PC-3 (cell line): ENCODE results near the gene RSPH10B2. TPM values are rescaled to one million over a fixed set of nuclear protein-coding genes. Genes with fewer than 3 reads are reported as not detected.
A peak's percentile ranks its signal among the peaks of the same experiment; 100 is the strongest.
"Not testable (repeated sequence)": the region's sequence is repeated elsewhere in the genome, so short reads cannot be mapped to it uniquely, and the experiment has no call there.

Experiments
- ATAC-seq: fragments of 200-7000 bp; cut with Tn5 transposase; 2 replicates; pipeline ENCODE4 v1.9.1; 2020; ENCODE audit warnings: mild to moderate bottlenecking, moderate library complexity
- BruUV-seq: library from RNA; stranded (reverse); fragments of 400-500 nt; replicated peaks from 2 replicates; lab custom pipeline; 2021; lab: Mats Ljungman, UMichigan
- CTCF ChIA-PET: fragments of 300-600 bp; sonication (Branson Sonifier 250); formaldehyde crosslinking; loops from one replicate; lab custom pipeline; 2022; ENCODE audit warnings: antibody characterized with exemption; lab: Charles Lee
- POLR2A ChIA-PET: fragments of 300-600 bp; sonication (Branson Sonifier 250); formaldehyde crosslinking; loops from one replicate; lab custom pipeline; 2022; ENCODE audit warnings: antibody characterized with exemption; ENCODE audit not compliant: unreplicated experiment; lab: Charles Lee
- DNase-seq: peaks from one replicate; pipeline ENCODE4 v3.0.0-alpha.2; 2015
- H2AFZ ChIP-seq: fragments of 300-600 bp; sonication (generic); 2 replicates; pipeline ENCODE4 v1.6.0; 2016; ENCODE audit warnings: antibody characterized with exemption, low read length
- H3F3A ChIP-seq: fragments of 300-600 bp; sonication (generic); one replicate; pipeline ENCODE4 v1.6.0; 2017; ENCODE audit warnings: antibody characterized with exemption, low read length, control low read depth, mild to moderate bottlenecking; ENCODE audit not compliant: unreplicated experiment
- H3K27ac ChIP-seq: fragments of 300-600 bp; sonication (generic); 2 replicates; pipeline ENCODE4 v1.5.1; 2016; ENCODE audit warnings: mild to moderate bottlenecking, low read length
- H3K27me3 ChIP-seq: fragments of 300-600 bp; sonication (generic); 2 replicates; pipeline ENCODE4 v1.6.1; 2016; ENCODE audit warnings: low read length, mixed read lengths
- H3K36me3 ChIP-seq: fragments of 300-600 bp; sonication (generic); 2 replicates; pipeline ENCODE4 v1.6.1; 2016; ENCODE audit warnings: low read depth, mixed run types, low read length, mixed read lengths
- H3K4me1 ChIP-seq: fragments of 300-600 bp; sonication (generic); 2 replicates; pipeline ENCODE4 v1.5.1; 2016; ENCODE audit warnings: low read length; ENCODE audit not compliant: insufficient read depth
- H3K4me2 ChIP-seq: fragments of 300-600 bp; sonication (generic); 2 replicates; pipeline ENCODE4 v1.6.0; 2016; ENCODE audit warnings: low read length
- H3K4me3 ChIP-seq: fragments of 300-600 bp; sonication (generic); 2 replicates; pipeline ENCODE4 v1.5.1; 2016; ENCODE audit warnings: mild to moderate bottlenecking, low read length, mixed read lengths
- H3K79me2 ChIP-seq: fragments of 300-600 bp; sonication (generic); 2 replicates; pipeline ENCODE4 v1.6.1; 2017; ENCODE audit warnings: low read length, mixed read lengths
- H3K9ac ChIP-seq: fragments of 300-600 bp; sonication (generic); 2 replicates; pipeline ENCODE4 v1.6.0; 2016; ENCODE audit warnings: mild to moderate bottlenecking, low read length
- H3K9me2 ChIP-seq: fragments of 300-600 bp; sonication (generic); replicated peaks from 2 replicates; pipeline ENCODE4 v1.6.1; 2016; ENCODE audit warnings: mixed run types, low read length, mixed read lengths
- H3K9me3 ChIP-seq: fragments of 300-600 bp; sonication (generic); 2 replicates; pipeline ENCODE4 v1.6.1; 2016; ENCODE audit warnings: low read length, mixed read lengths
- H4K20me1 ChIP-seq: fragments of 300-600 bp; sonication (generic); 2 replicates; pipeline ENCODE4 v1.6.1; 2016; ENCODE audit warnings: low read length, mixed read lengths
- intact Hi-C: fragments of 100-400 bp; cut with micrococcal nuclease; formaldehyde crosslinking; loops from 2 replicates; pipeline ENCODE4 v1.9.0; 2023
- total RNA-seq: library from RNA; depleted of rRNA; stranded (reverse); fragments of >200 nt; gene quantifications from 2 replicates; pipeline ENCODE4 v1.2.3, GENCODE V29; 2014

Gene RSPH10B2
- total RNA-seq, 1 experiment from 2014 or later: 0.47 TPM

GRCh38 chr7:6781581-6781980 is 27.7 kb downstream of the RSPH10B2 start:
- BruUV-seq, CTCF ChIA-PET, H3F3A ChIP-seq, H3K4me3 ChIP-seq, H3K4me1 ChIP-seq, H3K79me2 ChIP-seq, ATAC-seq, H4K20me1 ChIP-seq, H3K9ac ChIP-seq, H3K9me2 ChIP-seq, POLR2A ChIA-PET, H3K4me2 ChIP-seq, H3K27ac ChIP-seq, H3K9me3 ChIP-seq, H2AFZ ChIP-seq, H3K27me3 ChIP-seq, intact Hi-C loops, H3K36me3 ChIP-seq: not testable (repeated sequence)
- DNase-seq: peak; percentile 0

DNA sequence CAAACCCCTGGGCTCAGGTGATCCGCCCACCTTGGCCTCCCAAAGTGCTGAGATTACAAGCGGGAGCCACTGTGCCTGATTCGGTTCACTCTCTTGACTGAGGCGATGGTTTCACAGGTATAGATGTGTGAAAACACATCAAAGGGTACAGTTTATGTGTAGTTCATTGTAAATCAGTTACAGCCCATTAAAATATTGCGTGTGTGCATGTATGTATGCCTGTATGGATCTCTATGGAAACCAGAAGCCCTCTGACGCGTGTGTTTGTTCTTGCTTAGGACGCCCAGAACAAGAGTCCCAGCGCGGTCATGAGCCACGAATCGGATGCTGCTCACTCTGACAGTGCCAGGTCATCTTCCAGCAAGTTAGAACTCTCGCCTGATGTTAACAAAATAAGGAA is 35.5 kb downstream of the RSPH10B2 start:
- POLR2A ChIA-PET, H3K4me3 ChIP-seq, DNase-seq, H3F3A ChIP-seq, H4K20me1 ChIP-seq, H3K4me1 ChIP-seq, H3K36me3 ChIP-seq, H3K79me2 ChIP-seq, CTCF ChIA-PET, intact Hi-C loops, H3K9ac ChIP-seq, H3K9me3 ChIP-seq, H3K27me3 ChIP-seq, ATAC-seq, H3K9me2 ChIP-seq, H3K4me2 ChIP-seq, H3K27ac ChIP-seq, BruUV-seq, H2AFZ ChIP-seq: not testable (repeated sequence)

- DNase-seq, H3K27me3 ChIP-seq, H3K36me3 ChIP-seq, intact Hi-C loops, H4K20me1 ChIP-seq, H3K9me2 ChIP-seq, ATAC-seq, H3K4me2 ChIP-seq, H3K4me1 ChIP-seq, POLR2A ChIA-PET, H3F3A ChIP-seq, BruUV-seq, H3K4me3 ChIP-seq, H3K9me3 ChIP-seq, CTCF ChIA-PET, H3K27ac ChIP-seq, H2AFZ ChIP-seq, H3K9ac ChIP-seq, H3K79me2 ChIP-seq: not testable (repeated sequence)
Measured at GRCh38 chr7:6792113-6792872, 38.4 kb downstream of the RSPH10B2 start.

- H3K9ac ChIP-seq, DNase-seq, intact Hi-C loops, H3K36me3 ChIP-seq, H3K9me2 ChIP-seq, H3K4me1 ChIP-seq, H4K20me1 ChIP-seq, ATAC-seq, CTCF ChIA-PET, H3K27ac ChIP-seq, H3K9me3 ChIP-seq, BruUV-seq, POLR2A ChIA-PET, H2AFZ ChIP-seq, H3K4me2 ChIP-seq, H3K27me3 ChIP-seq, H3F3A ChIP-seq, H3K79me2 ChIP-seq, H3K4me3 ChIP-seq: not testable (repeated sequence)
Measured at GRCh38 chr7:6794276-6794675, 40.4 kb downstream of the RSPH10B2 start.

GRCh38 chr7:6797218-6797617 is 43.3 kb downstream of the RSPH10B2 start:
- H3K4me3 ChIP-seq, H3K36me3 ChIP-seq, H3K9ac ChIP-seq, H2AFZ ChIP-seq, H3K4me2 ChIP-seq, CTCF ChIA-PET, DNase-seq, H3K9me3 ChIP-seq, H3K27me3 ChIP-seq, intact Hi-C loops, H3F3A ChIP-seq, H4K20me1 ChIP-seq, H3K9me2 ChIP-seq, ATAC-seq, H3K27ac ChIP-seq, H3K79me2 ChIP-seq, H3K4me1 ChIP-seq, BruUV-seq, POLR2A ChIA-PET: not testable (repeated sequence)

DNA sequence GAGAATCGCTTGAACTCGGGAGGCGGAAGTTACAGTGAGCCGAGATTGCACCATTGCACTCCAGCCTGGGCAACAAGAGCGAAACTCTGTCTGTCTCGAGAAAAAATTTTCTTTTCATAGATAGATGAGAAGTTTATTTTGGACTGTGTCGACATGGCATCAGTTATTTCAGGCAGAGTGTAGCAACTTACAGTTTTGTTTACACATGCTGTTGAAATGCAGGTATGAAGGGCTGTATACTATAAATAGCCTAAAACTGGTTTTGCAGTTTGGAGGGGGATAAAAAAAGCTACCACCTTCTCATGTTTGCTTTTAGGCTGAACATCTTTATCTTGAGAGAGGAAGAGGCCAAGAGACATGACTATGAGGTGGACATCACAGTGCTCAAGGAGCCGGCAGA is 44.1 kb downstream of the RSPH10B2 start:
- H3K4me1 ChIP-seq, H3K4me2 ChIP-seq, BruUV-seq, H4K20me1 ChIP-seq, intact Hi-C loops, H3K36me3 ChIP-seq, POLR2A ChIA-PET, H3F3A ChIP-seq, ATAC-seq, H3K9me3 ChIP-seq, H3K4me3 ChIP-seq, H2AFZ ChIP-seq, H3K27me3 ChIP-seq, CTCF ChIA-PET, DNase-seq, H3K9ac ChIP-seq, H3K9me2 ChIP-seq, H3K79me2 ChIP-seq, H3K27ac ChIP-seq: not testable (repeated sequence)

DNA sequence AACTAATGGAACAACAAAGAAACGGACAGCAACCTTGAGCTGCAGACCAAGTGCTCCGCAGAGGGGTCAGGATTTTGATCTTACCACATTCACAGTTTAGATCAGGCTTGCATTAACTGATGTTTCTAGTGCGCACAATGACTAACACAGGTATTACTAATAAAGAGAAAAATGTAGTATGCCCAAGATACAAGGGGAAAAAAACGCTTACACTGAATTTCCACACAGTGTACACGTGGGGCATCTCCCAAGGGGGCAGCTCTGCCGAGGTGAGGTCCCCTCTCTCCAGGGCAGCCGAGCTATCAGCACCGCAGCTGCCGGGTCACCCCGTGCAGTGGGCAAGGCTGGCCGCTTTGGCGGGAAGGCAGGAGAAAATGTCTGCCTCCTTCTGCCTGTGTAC is 46.0 kb downstream of the RSPH10B2 start:
- H3K27ac ChIP-seq, H2AFZ ChIP-seq, H3F3A ChIP-seq, POLR2A ChIA-PET, H3K36me3 ChIP-seq, H3K9me2 ChIP-seq, H3K4me3 ChIP-seq, H4K20me1 ChIP-seq, H3K79me2 ChIP-seq, ATAC-seq, BruUV-seq, H3K9me3 ChIP-seq, H3K4me1 ChIP-seq, H3K27me3 ChIP-seq, H3K9ac ChIP-seq, CTCF ChIA-PET, DNase-seq, intact Hi-C loops, H3K4me2 ChIP-seq: not testable (repeated sequence)
